GM13976 (cell line): Measurements from ENCODE around the gene OR8K1.

ENCODE experiments used
- DNase-seq: peaks from one replicate; pipeline ENCODE4 v3.0.0; 2012; ENCODE audit warnings: low spot score
- CTCF ChIP-seq: IDR thresholded peaks from 2 replicates; pipeline ENCODE4 v1.5.1; 2012; ENCODE audit warnings: borderline replicate concordance, mild to moderate bottlenecking; ENCODE audit not compliant: insufficient read depth; ENCODE audit errors: extremely low read depth, missing control alignments, control extremely low read depth
- in situ Hi-C: fragments of 300-500 bp; cut with MboI; formaldehyde crosslinking; loops from one replicate; pipeline ENCODE4 v1.12.0; 2022; ENCODE audit warnings: low sequenced_read_pairs, mixed read lengths, inconsistent platforms; ENCODE audit not compliant: unreplicated experiment

OR8K1 gene

GRCh38 chr11:56345739-56346138, at the start of gene OR8K1:
OR8K1 (plus strand) TSS chr11:56346039; CDS start chr11:56346039, 0 bp downstream.
- in situ Hi-C loops: no loop called here
- TF ChIP-seq CTCF: no peak
- DNase-seq: no peak

- in situ Hi-C loops: no loop called here
- no peak for TF ChIP-seq CTCF
Observed at GRCh38 chr11:56296898-56297297, 48.9 kb upstream of the OR8K1 start.

GRCh38 chr11:56307836-56308235, 38.0 kb upstream of the OR8K1 start:
- in situ Hi-C loops: no loop called here
- TF ChIP-seq CTCF: no peak
- no peak for DNase-seq

More at GRCh38 chr11:56296898-56297297, 48.9 kb upstream of the OR8K1 start:
- DNase-seq: no peak

GRCh38 chr11:56314844-56315243, 31.0 kb upstream of the OR8K1 start, which contains the start of gene OR8K3:
OR8K3 (plus strand) TSS chr11:56315144; CDS start chr11:56318307, 3,163 bp downstream.
- DNase-seq: no peak
- no peak for TF ChIP-seq CTCF
- in situ Hi-C loops: no loop called here

- no peak for TF ChIP-seq CTCF
- peak; percentile 9 for DNase-seq
- in situ Hi-C loops: no loop called here
Observed at GRCh38 chr11:56331861-56332491, 13.9 kb upstream of the OR8K1 start.

- in situ Hi-C loops: no loop called here
- DNase-seq: no peak
- TF ChIP-seq CTCF: no peak
Observed at GRCh38 chr11:56333156-56333555, 12.7 kb upstream of the OR8K1 start.

- TF ChIP-seq CTCF: no peak
- no peak for DNase-seq
- in situ Hi-C loops: no loop called here
Observed at GRCh38 chr11:56340289-56340688, 5.5 kb upstream of the OR8K1 start.
